ENCODE data around the gene KRT3.

GRCh38 chr12:52838609-52839435 is 42.9 kb upstream of the KRT3 start:
- TF ChIP-seq CTCF (IDR thresholded peaks at IDR 0.05; ENCODE audit: low read length) (no peak), EZH2phosphoT487 (IDR thresholded peaks at IDR 0.05; ENCODE audit: low read length) (no peak), EZH2 (optimal IDR thresholded peaks at IDR 0.05; ENCODE audit: low read depth, low read length) (no peak)

Data from MM.1S (cell line).